CD4-positive, alpha-beta T cell treated with Interferon gamma for 1 hour (primary cell): ENCODE results near the gene TSFM.
A peak's percentile ranks its signal among the peaks of the same experiment; 100 is the strongest.

Experiments used
- DNase-seq: peaks from one replicate; pipeline ENCODE4 v3.0.0-alpha.2; 2020

Gene TSFM

GRCh38 chr12:57837864-57838562 is 55.4 kb downstream of the TSFM start:
- DNase-seq, result no peak

- DNase-seq, result peak; percentile 15
These were observed 56.2 kb downstream of the TSFM start for GRCh38 chr12:57838594-57839302.

GRCh38 chr12:57839996-57840395 is 57.4 kb downstream of the TSFM start:
- DNase-seq, result no peak

GRCh38 chr12:57840726-57841125 is 58.1 kb downstream of the TSFM start:
- no peak for DNase-seq

- DNase-seq, result no peak
These were observed 58.9 kb downstream of the TSFM start for GRCh38 chr12:57841445-57841844.

- DNase-seq, result no peak
These were observed 60.0 kb downstream of the TSFM start for GRCh38 chr12:57842342-57843294.

GRCh38 chr12:57844709-57845477 is 62.3 kb downstream of the TSFM start:
- peak; percentile 17 for DNase-seq

GRCh38 chr12:57845478-57846284 is 63.1 kb downstream of the TSFM start:
- peak; percentile 62 for DNase-seq

GRCh38 chr12:57846285-57846576 is 63.6 kb downstream of the TSFM start:
- no peak for DNase-seq

GRCh38 chr12:57846577-57847319 is 64.2 kb downstream of the TSFM start, which contains the start of gene CTDSP2:
CTDSP2 (minus strand) TSS chr12:57846729; CDS start chr12:57846435, 294 bp downstream.
- peak; percentile 89 for DNase-seq
